Posterior cingulate gyrus (tissue), 11 donors: ENCODE results near the gene PDLIM1.
A peak's percentile ranks its signal among the peaks of the same experiment; 100 is the strongest.
"Not testable (repeated sequence)": the region's sequence is repeated elsewhere in the genome, so short reads cannot be mapped to it uniquely, and the experiment has no call there.

Experiments
- DNase-seq, 10 donors: peaks; one replicate each; pipeline versions ENCODE4 v3.0.0 to v3.0.0-alpha.2; 2020 to 2021; ENCODE audit warnings: mixed read lengths in 3 of 10
- intact Hi-C: fragments of 100-400 bp; cut with DNase I; formaldehyde crosslinking; loops from one replicate; pipeline ENCODE4 v1.15.1; 2023

Gene PDLIM1

DNA sequence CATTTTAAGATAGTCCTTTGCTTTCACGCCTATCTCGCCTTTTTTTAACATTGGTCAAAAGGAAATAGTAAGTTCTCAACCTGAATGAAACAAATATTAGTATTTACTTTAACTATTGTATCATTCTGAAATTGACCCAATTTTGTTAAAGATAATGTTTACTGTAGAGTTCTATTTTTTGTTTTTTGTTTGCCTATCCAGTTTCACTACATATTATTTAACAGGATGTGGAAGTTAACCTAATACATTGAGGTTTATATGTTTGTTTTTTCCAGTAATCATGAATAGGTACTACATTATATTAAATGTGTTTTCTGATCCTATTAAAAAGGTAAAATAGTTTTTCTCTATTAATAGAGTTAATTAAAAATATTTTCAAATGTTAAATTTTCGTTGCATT, 70.3 kb downstream of the PDLIM1 start:
- intact Hi-C loops = no loop called here
- no peak for DNase-seq

DNA sequence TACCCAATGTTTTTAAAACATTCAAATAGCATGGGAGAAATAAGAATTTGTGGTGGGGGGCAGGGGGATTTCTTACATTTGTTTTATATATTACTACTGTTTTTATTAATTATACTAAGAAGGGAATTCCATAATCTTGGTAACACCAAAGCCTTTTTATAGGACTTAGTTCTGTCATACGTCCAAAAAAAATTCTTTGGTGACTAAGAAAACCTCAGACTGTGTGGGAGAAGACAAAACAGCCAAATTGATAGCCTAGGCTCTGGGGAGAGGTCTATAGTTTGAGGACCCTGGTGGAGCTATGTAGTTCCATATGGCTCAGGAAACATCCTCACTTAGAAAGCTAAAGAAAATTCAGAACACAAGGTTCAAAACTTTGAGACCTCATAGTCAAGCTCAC, 73.3 kb downstream of the PDLIM1 start:
- intact Hi-C loops = no loop called here

DNA sequence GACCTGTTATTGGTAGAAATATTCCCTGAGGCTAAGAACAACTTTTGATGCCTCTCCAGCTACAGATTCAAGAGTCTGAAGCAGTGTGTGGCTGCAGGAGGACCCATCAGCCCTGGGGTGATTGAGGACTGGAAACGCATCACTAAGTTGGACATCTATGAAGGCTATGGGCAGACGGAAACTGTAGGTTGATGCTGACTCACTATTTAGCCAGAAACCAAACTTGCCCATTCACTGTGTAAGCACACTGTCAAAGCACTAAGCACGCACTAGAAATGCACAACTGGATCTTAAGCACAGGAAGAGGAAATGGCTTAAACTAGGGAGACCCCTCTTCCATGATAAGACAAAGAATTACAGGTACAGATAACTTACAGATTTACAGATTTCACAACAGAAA, 76.0 kb downstream of the PDLIM1 start:
- intact Hi-C loops = no loop called here
- DNase-seq = no peak

More for the DNA sequence above, 73.3 kb downstream of the PDLIM1 start:
- DNase-seq = no peak

DNA sequence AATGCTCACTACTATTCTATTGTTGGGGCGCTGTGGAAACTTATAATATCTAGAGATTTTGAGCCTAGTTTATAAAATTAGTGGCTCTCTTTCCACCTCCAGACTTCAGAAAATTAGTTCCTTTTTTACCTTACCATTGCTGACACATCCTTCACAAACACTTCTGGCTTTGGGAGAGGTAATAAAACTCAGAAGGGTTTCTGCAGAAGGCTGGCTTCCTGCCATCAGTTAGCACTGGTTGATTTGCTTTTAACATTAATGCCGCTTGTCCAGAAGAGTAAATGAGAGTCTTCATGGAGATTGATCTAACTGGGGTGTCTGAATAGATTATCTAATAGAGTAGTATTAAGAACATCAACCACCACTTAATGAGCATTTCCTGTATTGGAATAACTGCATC, 76.4 kb downstream of the PDLIM1 start:
- intact Hi-C loops = no loop called here
- DNase-seq = no peak

DNA sequence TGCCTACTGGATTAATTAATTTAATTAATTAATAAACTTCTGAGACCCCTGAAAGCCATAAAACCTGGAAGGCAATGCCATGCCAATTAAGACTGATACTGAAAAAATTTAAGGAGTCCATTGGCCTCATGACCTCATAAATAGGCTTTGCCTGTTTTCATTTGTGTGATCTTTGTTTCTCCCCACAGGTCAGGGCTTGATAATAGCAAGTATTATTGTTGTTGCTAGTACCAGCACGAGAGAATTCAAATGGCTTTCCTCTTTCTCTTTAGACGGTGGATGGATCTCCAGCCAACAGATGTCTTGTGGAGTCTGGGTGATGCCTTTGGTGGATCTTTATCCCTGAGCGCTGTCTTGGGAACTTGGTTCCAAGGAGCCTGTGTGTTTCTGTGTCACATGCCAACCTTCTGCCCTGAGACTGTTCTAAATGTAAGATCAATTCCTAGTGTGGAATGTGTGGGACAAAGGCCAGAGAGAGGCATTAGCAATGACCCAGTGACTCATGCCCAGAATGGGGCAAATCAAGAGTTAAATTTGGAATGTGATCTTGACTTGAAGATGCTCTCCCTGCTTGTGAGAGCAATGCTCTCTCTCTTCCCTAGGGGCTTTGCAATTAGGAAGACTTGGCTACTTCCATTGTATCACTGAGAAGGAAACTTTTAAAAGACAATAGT, 79.1 kb downstream of the PDLIM1 start:
- intact Hi-C loops = no loop called here
- DNase-seq = no peak

DNA sequence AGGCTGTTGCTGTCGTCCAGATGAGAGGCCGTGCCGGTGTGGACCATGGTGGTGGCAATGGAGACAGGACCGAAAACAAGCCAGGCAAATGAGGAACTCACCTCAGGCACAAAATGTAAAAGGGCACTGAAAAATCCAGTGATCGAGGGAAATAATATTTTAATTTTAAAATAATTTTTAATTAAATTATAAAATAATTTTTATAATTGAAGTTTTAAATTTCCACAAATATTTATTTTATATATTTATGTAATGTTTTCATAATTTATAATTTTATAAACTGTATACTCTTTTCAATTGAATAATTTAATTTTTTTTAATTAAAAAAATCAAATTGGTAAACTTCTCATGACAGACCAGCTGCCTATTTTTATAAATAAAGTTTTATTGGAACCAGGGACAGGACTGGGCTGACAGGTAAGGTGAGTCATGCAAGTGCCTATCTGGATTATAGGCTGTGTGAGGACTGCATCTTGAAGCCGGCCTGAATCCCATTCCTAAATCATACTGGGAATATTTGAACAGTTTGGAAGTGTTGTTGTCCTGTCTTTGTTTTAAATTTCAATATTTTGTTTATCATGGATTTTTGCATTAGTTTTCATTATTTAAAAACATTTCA, 81.2 kb downstream of the PDLIM1 start:
- intact Hi-C loops = no loop called here
- DNase-seq = no peak

DNA sequence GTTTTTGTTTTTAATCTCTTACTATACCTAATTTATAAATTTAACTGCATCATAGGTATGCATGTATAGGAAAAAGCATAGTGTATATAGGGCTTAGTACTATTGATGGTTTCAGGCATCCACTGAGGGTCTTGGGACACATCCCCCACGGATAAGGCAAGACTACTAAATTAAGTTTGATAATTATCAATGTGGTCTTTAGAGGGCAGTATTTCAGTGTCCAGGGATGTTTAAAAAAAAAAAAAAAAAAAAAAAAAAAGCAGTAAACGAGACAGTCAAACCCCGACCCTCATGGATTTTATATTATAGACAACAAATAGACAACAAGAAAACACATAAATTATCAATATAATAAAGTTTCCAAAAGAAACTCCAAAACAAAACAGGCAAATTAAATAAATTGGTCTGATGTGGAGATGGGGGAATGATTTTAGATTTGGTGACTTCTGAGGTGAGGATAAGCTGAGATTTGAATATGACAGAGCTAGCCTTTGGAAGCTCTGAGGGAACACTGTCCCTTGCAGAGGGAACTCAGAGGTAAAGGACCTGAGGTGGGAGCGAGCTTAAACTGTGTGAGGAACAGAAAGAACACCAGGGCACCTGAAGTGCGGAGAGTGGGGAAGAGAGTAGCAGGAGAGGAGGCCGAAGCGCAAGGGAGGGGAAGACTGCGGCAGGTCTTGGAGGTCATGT, 82.0 kb downstream of the PDLIM1 start:
- intact Hi-C loops = no loop called here
- DNase-seq = no peak

DNA sequence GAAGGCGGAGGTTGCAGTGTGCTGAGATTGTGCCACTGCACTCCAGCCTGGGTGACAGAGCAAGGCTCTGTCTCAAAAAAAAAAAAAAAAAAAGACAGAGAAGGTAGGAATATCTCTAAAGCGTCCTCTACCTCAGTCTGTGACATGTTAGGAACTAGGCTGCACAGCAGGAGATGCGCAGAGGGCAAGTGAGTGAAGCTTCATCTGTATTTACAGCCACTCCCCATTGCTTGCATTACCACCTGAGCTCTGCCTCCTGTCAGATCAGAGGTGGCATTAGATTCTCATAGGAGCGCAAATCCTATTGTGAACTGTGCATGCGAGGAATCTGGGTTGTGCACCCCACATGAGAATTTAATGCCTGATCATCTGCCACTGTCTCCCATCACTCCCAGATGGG, 87.9 kb downstream of the PDLIM1 start:
- intact Hi-C loops, DNase-seq: not testable (repeated sequence)

DNA sequence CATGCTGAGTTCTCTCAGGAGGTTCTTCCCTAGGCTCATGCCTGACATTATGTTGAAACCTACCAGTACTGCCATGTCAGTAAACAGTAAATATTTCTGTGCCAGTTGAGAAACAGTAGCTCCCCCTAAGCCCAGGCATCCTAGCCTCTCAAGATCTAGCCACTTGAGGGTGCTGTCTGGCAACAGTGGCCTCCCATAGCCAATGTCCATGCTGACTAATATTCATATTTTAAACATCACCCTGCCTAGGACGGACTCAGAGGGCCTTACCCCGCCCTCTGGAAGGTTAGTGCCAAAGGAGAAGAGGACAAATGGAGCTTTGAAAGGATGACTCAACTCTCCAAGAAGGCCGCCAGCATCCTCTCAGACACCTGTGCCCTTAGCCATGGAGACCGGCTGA, 89.1 kb downstream of the PDLIM1 start:
- intact Hi-C loops = no loop called here

DNA sequence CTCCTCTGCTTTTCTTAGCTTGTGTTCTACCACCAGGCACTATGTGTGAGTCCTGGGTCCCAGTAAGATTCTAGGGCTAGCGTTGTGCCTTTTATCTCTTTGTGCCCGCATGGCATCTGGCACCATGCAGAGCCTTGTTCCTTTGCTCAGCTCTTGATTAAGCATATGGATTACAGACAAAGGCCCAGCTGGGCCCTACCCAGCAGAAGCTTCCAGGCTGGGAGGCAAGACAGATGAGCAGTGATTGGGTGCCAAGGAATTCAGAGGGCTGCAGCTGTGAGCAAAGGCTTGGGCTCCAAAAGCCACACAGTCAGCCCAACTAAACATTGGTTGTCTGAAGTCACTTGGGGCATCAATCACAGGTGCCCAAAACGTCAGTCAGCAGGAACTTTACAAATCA, 94.8 kb downstream of the PDLIM1 start:
- intact Hi-C loops = no loop called here
- DNase-seq = peak in 7 of 10 donors; percentile 16 to 79 (median 34)

More for the DNA sequence above, 89.1 kb downstream of the PDLIM1 start:
- no peak for DNase-seq

DNA sequence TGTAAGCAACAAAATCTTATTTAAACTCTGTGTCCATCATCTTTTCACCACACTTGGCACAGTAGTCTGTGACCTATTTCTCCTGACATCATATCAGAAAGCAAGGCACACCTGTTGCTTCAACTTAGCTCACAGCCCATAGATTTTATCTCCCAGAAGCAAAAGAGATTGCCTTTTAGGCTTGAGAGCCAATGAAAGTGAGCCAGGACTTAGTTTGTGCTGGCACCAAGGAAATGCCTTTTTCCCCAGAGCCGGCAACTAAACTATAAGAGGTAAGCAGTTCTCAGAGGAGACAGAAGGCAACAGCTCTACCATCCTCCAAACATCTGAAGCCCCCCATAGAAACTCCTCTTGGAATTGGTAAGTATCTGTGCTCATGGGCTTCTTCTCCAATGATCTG, 96.9 kb downstream of the PDLIM1 start, which contains the start of gene ACSM6:
TSS of gene ACSM6 (plus strand) at position 295 of the 400 bp plus-strand sequence. CDS start 248 bp downstream, outside the sequence.
- intact Hi-C loops = no loop called here
- DNase-seq = no peak

DNA sequence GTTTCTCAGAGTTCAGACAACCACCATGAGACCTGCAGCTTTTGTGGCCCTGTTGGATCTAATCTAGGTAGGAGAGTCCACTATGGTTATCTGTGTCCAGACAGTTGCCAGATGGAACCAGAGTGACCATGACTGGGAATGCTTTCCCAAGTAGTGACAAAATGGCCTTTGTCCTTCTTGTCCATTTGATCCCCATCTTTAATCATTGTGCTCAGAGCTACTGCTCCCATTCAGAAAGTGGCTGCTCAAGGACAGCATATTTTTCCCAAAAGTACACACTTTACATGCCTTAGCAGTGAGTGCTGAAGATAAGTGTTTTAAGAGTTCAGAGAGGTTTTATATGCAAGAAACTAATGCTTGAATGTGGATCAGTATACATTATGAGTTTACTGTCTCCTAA, 102.2 kb downstream of the PDLIM1 start:
- intact Hi-C loops = no loop called here
- no peak for DNase-seq

DNA sequence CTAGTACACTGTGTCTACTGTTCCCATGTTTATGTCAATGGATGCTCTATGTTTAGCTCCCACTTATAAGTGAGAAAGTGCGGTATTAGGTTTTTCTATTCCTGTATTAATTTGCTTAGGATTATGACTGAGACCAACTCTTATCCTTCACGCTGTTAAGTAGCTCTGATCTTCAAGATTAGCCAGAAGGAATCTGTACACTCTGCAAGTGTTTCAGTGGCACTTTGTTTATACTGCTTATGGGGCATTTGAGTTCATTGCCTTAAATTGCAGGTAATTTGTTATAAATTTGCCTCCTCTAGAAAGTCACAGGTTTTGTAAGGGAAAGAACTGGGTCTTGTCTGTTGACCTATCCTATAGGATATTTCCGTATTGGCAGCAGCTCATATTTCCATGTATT, 103.2 kb downstream of the PDLIM1 start:
- no peak for DNase-seq
- intact Hi-C loops = no loop called here
